ENCODE measurements around the gene PHLDB2. TPM values are rescaled to one million over a fixed set of nuclear protein-coding genes. Genes with fewer than 3 reads are reported as not detected.

PHLDB2 gene
- total and polyA plus RNA-seq, 2 of the 8 experiments (the other 6 are each of a cell fraction or from before 2014, with no cell fraction given): 5.8 to 22.6 TPM

DNA sequence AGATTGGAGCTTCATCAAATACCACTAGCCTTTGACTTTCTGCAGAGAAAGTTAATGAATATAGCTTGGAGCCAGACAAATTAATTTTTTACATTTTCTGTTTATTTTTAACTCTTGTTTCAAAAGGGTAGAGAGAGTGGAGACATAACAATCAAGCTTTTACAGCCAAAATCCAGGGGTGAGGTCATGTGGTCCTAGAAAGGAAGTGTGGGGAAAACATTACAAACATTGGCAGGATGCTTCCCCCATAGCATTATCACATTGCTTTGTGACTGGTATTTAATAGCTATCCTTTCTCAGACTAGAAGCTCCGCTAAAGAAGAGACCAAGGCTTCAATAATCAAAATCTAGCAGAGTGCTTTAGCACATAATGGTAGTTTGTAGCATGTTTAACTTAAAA lies 46.4 kb upstream of the PHLDB2 start (continued):
- TF ChIP-seq, protein P1, sequence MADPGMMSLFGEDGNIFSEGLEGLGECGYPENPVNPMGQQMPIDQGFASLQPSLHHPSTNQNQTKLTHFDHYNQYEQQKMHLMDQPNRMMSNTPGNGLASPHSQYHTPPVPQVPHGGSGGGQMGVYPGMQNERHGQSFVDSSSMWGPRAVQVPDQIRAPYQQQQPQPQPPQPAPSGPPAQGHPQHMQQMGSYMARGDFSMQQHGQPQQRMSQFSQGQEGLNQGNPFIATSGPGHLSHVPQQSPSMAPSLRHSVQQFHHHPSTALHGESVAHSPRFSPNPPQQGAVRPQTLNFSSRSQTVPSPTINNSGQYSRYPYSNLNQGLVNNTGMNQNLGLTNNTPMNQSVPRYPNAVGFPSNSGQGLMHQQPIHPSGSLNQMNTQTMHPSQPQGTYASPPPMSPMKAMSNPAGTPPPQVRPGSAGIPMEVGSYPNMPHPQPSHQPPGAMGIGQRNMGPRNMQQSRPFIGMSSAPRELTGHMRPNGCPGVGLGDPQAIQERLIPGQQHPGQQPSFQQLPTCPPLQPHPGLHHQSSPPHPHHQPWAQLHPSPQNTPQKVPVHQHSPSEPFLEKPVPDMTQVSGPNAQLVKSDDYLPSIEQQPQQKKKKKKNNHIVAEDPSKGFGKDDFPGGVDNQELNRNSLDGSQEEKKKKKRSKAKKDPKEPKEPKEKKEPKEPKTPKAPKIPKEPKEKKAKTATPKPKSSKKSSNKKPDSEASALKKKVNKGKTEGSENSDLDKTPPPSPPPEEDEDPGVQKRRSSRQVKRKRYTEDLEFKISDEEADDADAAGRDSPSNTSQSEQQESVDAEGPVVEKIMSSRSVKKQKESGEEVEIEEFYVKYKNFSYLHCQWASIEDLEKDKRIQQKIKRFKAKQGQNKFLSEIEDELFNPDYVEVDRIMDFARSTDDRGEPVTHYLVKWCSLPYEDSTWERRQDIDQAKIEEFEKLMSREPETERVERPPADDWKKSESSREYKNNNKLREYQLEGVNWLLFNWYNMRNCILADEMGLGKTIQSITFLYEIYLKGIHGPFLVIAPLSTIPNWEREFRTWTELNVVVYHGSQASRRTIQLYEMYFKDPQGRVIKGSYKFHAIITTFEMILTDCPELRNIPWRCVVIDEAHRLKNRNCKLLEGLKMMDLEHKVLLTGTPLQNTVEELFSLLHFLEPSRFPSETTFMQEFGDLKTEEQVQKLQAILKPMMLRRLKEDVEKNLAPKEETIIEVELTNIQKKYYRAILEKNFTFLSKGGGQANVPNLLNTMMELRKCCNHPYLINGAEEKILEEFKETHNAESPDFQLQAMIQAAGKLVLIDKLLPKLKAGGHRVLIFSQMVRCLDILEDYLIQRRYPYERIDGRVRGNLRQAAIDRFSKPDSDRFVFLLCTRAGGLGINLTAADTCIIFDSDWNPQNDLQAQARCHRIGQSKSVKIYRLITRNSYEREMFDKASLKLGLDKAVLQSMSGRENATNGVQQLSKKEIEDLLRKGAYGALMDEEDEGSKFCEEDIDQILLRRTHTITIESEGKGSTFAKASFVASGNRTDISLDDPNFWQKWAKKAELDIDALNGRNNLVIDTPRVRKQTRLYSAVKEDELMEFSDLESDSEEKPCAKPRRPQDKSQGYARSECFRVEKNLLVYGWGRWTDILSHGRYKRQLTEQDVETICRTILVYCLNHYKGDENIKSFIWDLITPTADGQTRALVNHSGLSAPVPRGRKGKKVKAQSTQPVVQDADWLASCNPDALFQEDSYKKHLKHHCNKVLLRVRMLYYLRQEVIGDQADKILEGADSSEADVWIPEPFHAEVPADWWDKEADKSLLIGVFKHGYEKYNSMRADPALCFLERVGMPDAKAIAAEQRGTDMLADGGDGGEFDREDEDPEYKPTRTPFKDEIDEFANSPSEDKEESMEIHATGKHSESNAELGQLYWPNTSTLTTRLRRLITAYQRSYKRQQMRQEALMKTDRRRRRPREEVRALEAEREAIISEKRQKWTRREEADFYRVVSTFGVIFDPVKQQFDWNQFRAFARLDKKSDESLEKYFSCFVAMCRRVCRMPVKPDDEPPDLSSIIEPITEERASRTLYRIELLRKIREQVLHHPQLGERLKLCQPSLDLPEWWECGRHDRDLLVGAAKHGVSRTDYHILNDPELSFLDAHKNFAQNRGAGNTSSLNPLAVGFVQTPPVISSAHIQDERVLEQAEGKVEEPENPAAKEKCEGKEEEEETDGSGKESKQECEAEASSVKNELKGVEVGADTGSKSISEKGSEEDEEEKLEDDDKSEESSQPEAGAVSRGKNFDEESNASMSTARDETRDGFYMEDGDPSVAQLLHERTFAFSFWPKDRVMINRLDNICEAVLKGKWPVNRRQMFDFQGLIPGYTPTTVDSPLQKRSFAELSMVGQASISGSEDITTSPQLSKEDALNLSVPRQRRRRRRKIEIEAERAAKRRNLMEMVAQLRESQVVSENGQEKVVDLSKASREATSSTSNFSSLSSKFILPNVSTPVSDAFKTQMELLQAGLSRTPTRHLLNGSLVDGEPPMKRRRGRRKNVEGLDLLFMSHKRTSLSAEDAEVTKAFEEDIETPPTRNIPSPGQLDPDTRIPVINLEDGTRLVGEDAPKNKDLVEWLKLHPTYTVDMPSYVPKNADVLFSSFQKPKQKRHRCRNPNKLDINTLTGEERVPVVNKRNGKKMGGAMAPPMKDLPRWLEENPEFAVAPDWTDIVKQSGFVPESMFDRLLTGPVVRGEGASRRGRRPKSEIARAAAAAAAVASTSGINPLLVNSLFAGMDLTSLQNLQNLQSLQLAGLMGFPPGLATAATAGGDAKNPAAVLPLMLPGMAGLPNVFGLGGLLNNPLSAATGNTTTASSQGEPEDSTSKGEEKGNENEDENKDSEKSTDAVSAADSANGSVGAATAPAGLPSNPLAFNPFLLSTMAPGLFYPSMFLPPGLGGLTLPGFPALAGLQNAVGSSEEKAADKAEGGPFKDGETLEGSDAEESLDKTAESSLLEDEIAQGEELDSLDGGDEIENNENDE (IDR thresholded peaks at IDR 0.05; ENCODE audit: insufficient replicate concordance, low read length): no peak
- TF ChIP-seq CBX8 (IDR thresholded peaks at IDR 0.05; ENCODE audit: borderline replicate concordance, low read depth, low read length) (no peak), BCL11A (IDR thresholded peaks at IDR 0.05; ENCODE audit: low read depth in 2 of 2, low read length in 2 of 2) (no peak), BACH1 (IDR thresholded peaks at IDR 0.05; ENCODE audit: low read length) (no peak), TCF12 (IDR thresholded peaks at IDR 0.05; ENCODE audit: low read depth, low read length) (no peak), JUND (IDR thresholded peaks at IDR 0.05; ENCODE audit: low read length) (no peak), CTBP2 (IDR thresholded peaks at IDR 0.05; ENCODE audit: borderline replicate concordance, insufficient read depth, insufficient read length, low read length) (no peak), YY1 (IDR thresholded peaks at IDR 0.05; ENCODE audit: low read depth, low read length) (no peak), TAF7 (optimal IDR thresholded peaks at IDR 0.05; ENCODE audit: borderline replicate concordance, low read depth, low read length) (no peak), NANOG (IDR thresholded peaks at IDR 0.05; ENCODE audit: insufficient read depth, low read depth, low read length, poor library complexity, severe bottlenecking) (no peak), CBX5 (IDR thresholded peaks at IDR 0.05; ENCODE audit: low read depth, low read length) (no peak)
- TF ChIP-seq, protein P2, sequence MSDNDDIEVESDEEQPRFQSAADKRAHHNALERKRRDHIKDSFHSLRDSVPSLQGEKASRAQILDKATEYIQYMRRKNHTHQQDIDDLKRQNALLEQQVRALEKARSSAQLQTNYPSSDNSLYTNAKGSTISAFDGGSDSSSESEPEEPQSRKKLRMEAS (IDR thresholded peaks at IDR 0.05): no peak

Measured in H1 (cell line).